ENCODE data around the gene KCNIP2. TPM values are rescaled to one million over a fixed set of nuclear protein-coding genes. Genes with fewer than 3 reads are reported as not detected.

The KCNIP2 gene
- total and polyA plus RNA-seq, 2 of the 13 experiments (the other 11 are each of a cell fraction or from before 2014, with no cell fraction given), result 0.42 to 0.70 TPM

GRCh38 chr10:101818119-101818871 is 25.3 kb downstream of the KCNIP2 start, which contains the start of gene OGA (continued):
- no peak for TF ChIP-seq ZBTB3 (CRISPR knock-in tag; IDR thresholded peaks at IDR 0.05; ENCODE audit: borderline replicate concordance, low read depth)
- no peak for TF ChIP-seq ZNF562 (CRISPR knock-in tag; IDR thresholded peaks at IDR 0.05; ENCODE audit: borderline replicate concordance)
- TF ChIP-seq ZNF83 (CRISPR knock-in tag; IDR thresholded peaks at IDR 0.05; ENCODE audit: borderline replicate concordance), result peak; percentile 96; the same call in 1 of the 2 replicates
- TF ChIP-seq ZFP37 (CRISPR knock-in tag; IDR thresholded peaks at IDR 0.05; ENCODE audit: borderline replicate concordance), result peak; percentile 74; the same call in 1 of the 2 replicates
- TF ChIP-seq ZNF563 (CRISPR knock-in tag; IDR thresholded peaks at IDR 0.05), result peak; percentile 67
- TF ChIP-seq, protein P1, sequence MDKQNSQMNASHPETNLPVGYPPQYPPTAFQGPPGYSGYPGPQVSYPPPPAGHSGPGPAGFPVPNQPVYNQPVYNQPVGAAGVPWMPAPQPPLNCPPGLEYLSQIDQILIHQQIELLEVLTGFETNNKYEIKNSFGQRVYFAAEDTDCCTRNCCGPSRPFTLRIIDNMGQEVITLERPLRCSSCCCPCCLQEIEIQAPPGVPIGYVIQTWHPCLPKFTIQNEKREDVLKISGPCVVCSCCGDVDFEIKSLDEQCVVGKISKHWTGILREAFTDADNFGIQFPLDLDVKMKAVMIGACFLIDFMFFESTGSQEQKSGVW (CRISPR knock-in tag; IDR thresholded peaks at IDR 0.05; ENCODE audit: borderline replicate concordance), result no peak
- TF ChIP-seq SNAPC4 (CRISPR knock-in tag; IDR thresholded peaks at IDR 0.05), result 0 out of 2 replicates have a peak, but pooled peaks have one; percentile 22
- no peak for TF ChIP-seq ZNF343 (CRISPR knock-in tag; IDR thresholded peaks at IDR 0.05)
- peak; percentile 19 for TF ChIP-seq ZNF558 (CRISPR knock-in tag; IDR thresholded peaks at IDR 0.05; ENCODE audit: borderline replicate concordance)
- TF ChIP-seq ZNF792 (CRISPR knock-in tag; IDR thresholded peaks at IDR 0.05), result no peak
- peak; percentile 59; the same call in 1 of the 2 replicates for TF ChIP-seq MLX (CRISPR knock-in tag; IDR thresholded peaks at IDR 0.05)
- no peak for TF ChIP-seq EZH2 (conservative IDR thresholded peaks at IDR 0.05; ENCODE audit: low read depth, low read length)
- TF ChIP-seq HDAC2 (CRISPR knock-in tag; IDR thresholded peaks at IDR 0.05), result no peak; the same call in 1 of the 2 replicates
- peak; percentile 75; the same call in 1 of the 2 replicates for TF ChIP-seq NFKB2 (CRISPR knock-in tag; IDR thresholded peaks at IDR 0.05; ENCODE audit: borderline replicate concordance)
- peak; percentile 74 for TF ChIP-seq IKZF4 (CRISPR knock-in tag; IDR thresholded peaks at IDR 0.05; ENCODE audit: borderline replicate concordance, low read depth, not compliant biosample characterization)
- TF ChIP-seq AHR (CRISPR knock-in tag; IDR thresholded peaks at IDR 0.05), result 0 out of 2 replicates have a peak, but pooled peaks have one; percentile 20
- TF ChIP-seq, protein P2, sequence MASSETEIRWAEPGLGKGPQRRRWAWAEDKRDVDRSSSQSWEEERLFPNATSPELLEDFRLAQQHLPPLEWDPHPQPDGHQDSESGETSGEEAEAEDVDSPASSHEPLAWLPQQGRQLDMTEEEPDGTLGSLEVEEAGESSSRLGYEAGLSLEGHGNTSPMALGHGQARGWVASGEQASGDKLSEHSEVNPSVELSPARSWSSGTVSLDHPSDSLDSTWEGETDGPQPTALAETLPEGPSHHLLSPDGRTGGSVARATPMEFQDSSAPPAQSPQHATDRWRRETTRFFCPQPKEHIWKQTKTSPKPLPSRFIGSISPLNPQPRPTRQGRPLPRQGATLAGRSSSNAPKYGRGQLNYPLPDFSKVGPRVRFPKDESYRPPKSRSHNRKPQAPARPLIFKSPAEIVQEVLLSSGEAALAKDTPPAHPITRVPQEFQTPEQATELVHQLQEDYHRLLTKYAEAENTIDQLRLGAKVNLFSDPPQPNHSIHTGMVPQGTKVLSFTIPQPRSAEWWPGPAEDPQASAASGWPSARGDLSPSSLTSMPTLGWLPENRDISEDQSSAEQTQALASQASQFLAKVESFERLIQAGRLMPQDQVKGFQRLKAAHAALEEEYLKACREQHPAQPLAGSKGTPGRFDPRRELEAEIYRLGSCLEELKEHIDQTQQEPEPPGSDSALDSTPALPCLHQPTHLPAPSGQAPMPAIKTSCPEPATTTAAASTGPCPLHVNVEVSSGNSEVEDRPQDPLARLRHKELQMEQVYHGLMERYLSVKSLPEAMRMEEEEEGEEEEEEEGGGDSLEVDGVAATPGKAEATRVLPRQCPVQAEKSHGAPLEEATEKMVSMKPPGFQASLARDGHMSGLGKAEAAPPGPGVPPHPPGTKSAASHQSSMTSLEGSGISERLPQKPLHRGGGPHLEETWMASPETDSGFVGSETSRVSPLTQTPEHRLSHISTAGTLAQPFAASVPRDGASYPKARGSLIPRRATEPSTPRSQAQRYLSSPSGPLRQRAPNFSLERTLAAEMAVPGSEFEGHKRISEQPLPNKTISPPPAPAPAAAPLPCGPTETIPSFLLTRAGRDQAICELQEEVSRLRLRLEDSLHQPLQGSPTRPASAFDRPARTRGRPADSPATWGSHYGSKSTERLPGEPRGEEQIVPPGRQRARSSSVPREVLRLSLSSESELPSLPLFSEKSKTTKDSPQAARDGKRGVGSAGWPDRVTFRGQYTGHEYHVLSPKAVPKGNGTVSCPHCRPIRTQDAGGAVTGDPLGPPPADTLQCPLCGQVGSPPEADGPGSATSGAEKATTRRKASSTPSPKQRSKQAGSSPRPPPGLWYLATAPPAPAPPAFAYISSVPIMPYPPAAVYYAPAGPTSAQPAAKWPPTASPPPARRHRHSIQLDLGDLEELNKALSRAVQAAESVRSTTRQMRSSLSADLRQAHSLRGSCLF (CRISPR knock-in tag; IDR thresholded peaks at IDR 0.05; ENCODE audit: borderline replicate concordance), result no peak
